B cell (primary cell): ENCODE measurements around the gene PHPT1. TPM values are rescaled to one million over a fixed set of nuclear protein-coding genes. Genes with fewer than 3 reads are reported as not detected.

ENCODE experiments used
- ATAC-seq: fragments of 200-7000 bp; cut with Tn5 transposase; one replicate; pipeline ENCODE4 v1.10.0; 2021; ENCODE audit warnings: low read depth, mild to moderate bottlenecking, moderate number of reproducible peaks, moderate library complexity
- CTCF ChIA-PET: fragments of 350-600 bp; sonication (Branson Sonifier 250); formaldehyde crosslinking; loops from one replicate; lab custom pipeline; 2021; ENCODE audit warnings: antibody characterized with exemption, inconsistent platforms; lab: Charles Lee
- POLR2A ChIA-PET: fragments of 350-600 bp; sonication (Branson Sonifier 250); formaldehyde crosslinking; loops from one replicate; lab custom pipeline; 2021; ENCODE audit warnings: antibody characterized with exemption; lab: Charles Lee
- DNase-seq: peaks from one replicate; pipeline ENCODE4 v3.0.0; 2013
- H2AFZ ChIP-seq: 2 replicates; pipeline ENCODE4 v1.6.1; 2012; ENCODE audit warnings: mild to moderate bottlenecking, low read depth, low read length; ENCODE audit not compliant: insufficient read depth, poor library complexity, severe bottlenecking
- H3K27ac ChIP-seq, 2 donors: 1 replicate in 1 of 2; 2 replicates in 1 of 2; pipeline ENCODE4 v1.5.1; 2012 to 2013; ENCODE audit warnings: low read length in 2 of 2, mild to moderate bottlenecking in 2 of 2, moderate library complexity in 1 of 2
- H3K27me3 ChIP-seq, 4 experiments: fragments of 200-600 bp in 1 of 4; sonication (generic) in 1 of 4; replicated peaks in 1 of 4; 1 replicate in 2 of 4; 2 replicates in 2 of 4; pipeline versions ENCODE4 v1.6.1 to v1.7.0; 2013 to 2016; ENCODE audit warnings: low read length in 3 of 4, mild to moderate bottlenecking in 2 of 4, mixed read lengths in 1 of 4, moderate library complexity in 1 of 4; ENCODE audit not compliant: insufficient read depth in 4 of 4, control insufficient read depth in 3 of 4; ENCODE audit errors: control extremely low read depth in 1 of 4
- H3K36me3 ChIP-seq, 2 experiments: replicated peaks in 1 of 2; 1 replicate in 1 of 2; 2 replicates in 1 of 2; pipeline versions ENCODE4 v1.6.1 to v1.7.1; 2013; ENCODE audit warnings: low read length in 1 of 2; ENCODE audit not compliant: insufficient read depth in 2 of 2, control insufficient read depth in 1 of 2; ENCODE audit errors: control extremely low read depth in 1 of 2, extremely low read depth in 1 of 2
- H3K4me1 ChIP-seq, 2 donors: fragments of 200-600 bp in 1 of 2; sonication (generic) in 1 of 2; 1 replicate in 1 of 2; 2 replicates in 1 of 2; pipeline versions ENCODE4 v1.5.1 to v1.6.1; 2013 to 2017; ENCODE audit warnings: low read length in 2 of 2; ENCODE audit not compliant: control insufficient read depth in 2 of 2, insufficient read depth in 2 of 2
- H3K4me2 ChIP-seq: replicated peaks from 2 replicates; pipeline ENCODE3; 2012; ENCODE audit warnings: mild to moderate bottlenecking, low read depth, low read length; ENCODE audit not compliant: poor library complexity, severe bottlenecking
- H3K4me3 ChIP-seq, 5 experiments: fragments of 200-600 bp in 1 of 5; sonication (generic) in 1 of 5; 1 replicate in 3 of 5; 2 replicates in 2 of 5; pipeline versions ENCODE4 v1.5.1 to v1.7.0; 2011 to 2016; ENCODE audit warnings: low read length in 4 of 5, mild to moderate bottlenecking in 4 of 5, low read depth in 2 of 5, control low read depth in 1 of 5, moderate library complexity in 1 of 5; ENCODE audit not compliant: insufficient read depth in 1 of 5; ENCODE audit errors: control extremely low read depth in 1 of 5, extremely low read depth in 1 of 5
- H3K79me2 ChIP-seq: fragments of 200-600 bp; sonication (generic); one replicate; pipeline ENCODE4 v1.6.0; 2016; ENCODE audit warnings: low read length; ENCODE audit not compliant: control insufficient read depth, insufficient read depth
- H3K9ac ChIP-seq: fragments of 200-600 bp; sonication (generic); 2 replicates; pipeline ENCODE4 v1.6.1; 2017; ENCODE audit warnings: mild to moderate bottlenecking, low read length, moderate library complexity
- H3K9me3 ChIP-seq, 3 donors: one replicate each; pipeline versions ENCODE4 v1.6.1 to v1.7.1; 2013; ENCODE audit warnings: low read length in 2 of 3; ENCODE audit not compliant: control insufficient read depth in 2 of 3, insufficient read depth in 1 of 3; ENCODE audit errors: control extremely low read depth in 1 of 3
- H4K20me1 ChIP-seq: 2 replicates; pipeline ENCODE4 v1.6.0; 2012; ENCODE audit warnings: mild to moderate bottlenecking, low read length; ENCODE audit not compliant: insufficient read depth, control insufficient read depth, poor library complexity, severe bottlenecking
- H3K27ac Mint-ChIP-seq: one replicate; pipeline ENCODE4 v1.8.0; 2021; ENCODE audit warnings: mixed read lengths
- H3K27me3 Mint-ChIP-seq: one replicate; pipeline ENCODE4 v1.8.0; 2021; ENCODE audit warnings: mixed read lengths
- H3K4me1 Mint-ChIP-seq: one replicate; pipeline ENCODE4 v1.8.0; 2021; ENCODE audit warnings: mixed read lengths
- H3K4me3 Mint-ChIP-seq: one replicate; pipeline ENCODE4 v1.8.0; 2021; ENCODE audit warnings: mixed read lengths
- H3K9me3 Mint-ChIP-seq: one replicate; pipeline ENCODE4 v1.8.0; 2022; ENCODE audit warnings: mixed read lengths; ENCODE audit not compliant: insufficient read depth
- EZH2 ChIP-seq: IDR thresholded peaks from 2 replicates; pipeline ENCODE4 v1.6.1; 2012; ENCODE audit warnings: borderline replicate concordance, low read depth, mild to moderate bottlenecking, moderate library complexity, low read length; ENCODE audit not compliant: insufficient read depth, poor library complexity, severe bottlenecking
- WGBS: methylation state at CpG from one replicate; pipeline ENCODE4 v1.1.5; 2013; ENCODE audit warnings: missing lambda C conversion rate; ENCODE audit not compliant: insufficient coverage; 5-methylcytosine and 5-hydroxymethylcytosine counted together
- intact Hi-C: fragments of 100-400 bp; cut with micrococcal nuclease; formaldehyde crosslinking; loops from one replicate; pipeline ENCODE4 v1.10.0; 2022
- polyA plus RNA-seq: library from polyadenylated mRNA; depleted of rRNA; stranded (reverse); fragments of >200 nt; gene quantifications from 2 replicates; pipeline ENCODE4 v1.2.3, GENCODE V29; 2012
- total RNA-seq, 2 donors: library from RNA; stranded (reverse); fragments of 120-200 nt in 1 of 2; gene quantifications; 1 replicate in 1 of 2; 2 replicates in 1 of 2; pipeline versions ENCODE4 v1.2.3 to v1.2.4, GENCODE V29; 2013 to 2022
- TF ChIP-seq, protein P1 (sequence below): fragments of 200-600 bp; IDR thresholded peaks from one replicate; pipeline ENCODE4 v1.8.0; 2022; ENCODE audit warnings: antibody characterized with exemption, mild to moderate bottlenecking

Gene PHPT1
- total and polyA plus RNA-seq, 2 donors (not counting 1 experiment from before 2014, with no cell fraction given) = 36.5 to 37.2 TPM

GRCh38 chr9:136840140-136840876 is 8.9 kb upstream of the PHPT1 start:
- peaks cover 0 to 9% (median 0%) of the 10 kb centered on the region in 3 donors for H3K9me3 ChIP-seq
- ChIA-PET CTCF (interaction anchor here (3.6 kb wide), 1 partner anchor 195 kb away, joined by 29 read pairs; no protein-coding TSS in a partner anchor), POLR2A (no interaction called here)
- Mint-ChIP-seq H3K27me3 (no peaks in the 10 kb centered on the region), H3K4me3 (no peak overlapping the region), H3K27ac (no peak overlapping the region), H3K4me1 (peaks cover 11% of the 10 kb centered on the region), H3K9me3 (no peaks in the 10 kb centered on the region)
- DNase-seq (no peak), ATAC-seq (no peak)
- 95% methylated on average over 32 of the region's 32 CpGs for WGBS
- H3K27ac ChIP-seq = no peak overlapping the region
- no peaks in the 10 kb centered on the region for H3K79me2 ChIP-seq
- intact Hi-C loops = no loop called here
- H3K4me1 ChIP-seq = peaks cover 15 to 30% of the 10 kb centered on the region in 2 donors
- H3K4me3 ChIP-seq = no peak overlapping the region
- H3K36me3 ChIP-seq = no peaks in the 10 kb centered on the region
- no peak overlapping the region for H3K9ac ChIP-seq
- TF ChIP-seq EZH2 = no peak
- TF ChIP-seq, protein P1, sequence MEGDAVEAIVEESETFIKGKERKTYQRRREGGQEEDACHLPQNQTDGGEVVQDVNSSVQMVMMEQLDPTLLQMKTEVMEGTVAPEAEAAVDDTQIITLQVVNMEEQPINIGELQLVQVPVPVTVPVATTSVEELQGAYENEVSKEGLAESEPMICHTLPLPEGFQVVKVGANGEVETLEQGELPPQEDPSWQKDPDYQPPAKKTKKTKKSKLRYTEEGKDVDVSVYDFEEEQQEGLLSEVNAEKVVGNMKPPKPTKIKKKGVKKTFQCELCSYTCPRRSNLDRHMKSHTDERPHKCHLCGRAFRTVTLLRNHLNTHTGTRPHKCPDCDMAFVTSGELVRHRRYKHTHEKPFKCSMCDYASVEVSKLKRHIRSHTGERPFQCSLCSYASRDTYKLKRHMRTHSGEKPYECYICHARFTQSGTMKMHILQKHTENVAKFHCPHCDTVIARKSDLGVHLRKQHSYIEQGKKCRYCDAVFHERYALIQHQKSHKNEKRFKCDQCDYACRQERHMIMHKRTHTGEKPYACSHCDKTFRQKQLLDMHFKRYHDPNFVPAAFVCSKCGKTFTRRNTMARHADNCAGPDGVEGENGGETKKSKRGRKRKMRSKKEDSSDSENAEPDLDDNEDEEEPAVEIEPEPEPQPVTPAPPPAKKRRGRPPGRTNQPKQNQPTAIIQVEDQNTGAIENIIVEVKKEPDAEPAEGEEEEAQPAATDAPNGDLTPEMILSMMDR = no peak
- no peak overlapping the region for H2AFZ ChIP-seq
- peaks cover 0 to 17% (median 3%) of the 10 kb centered on the region in 4 experiments for H3K27me3 ChIP-seq
- H4K20me1 ChIP-seq = peaks cover 16% of the 10 kb centered on the region
- no peak overlapping the region for H3K4me2 ChIP-seq
